ENCODE data around the gene RAD51AP2.
"Not testable (repeated sequence)": the region's sequence is repeated elsewhere in the genome, so short reads cannot be mapped to it uniquely, and the experiment has no call there.

The RAD51AP2 gene

DNA sequence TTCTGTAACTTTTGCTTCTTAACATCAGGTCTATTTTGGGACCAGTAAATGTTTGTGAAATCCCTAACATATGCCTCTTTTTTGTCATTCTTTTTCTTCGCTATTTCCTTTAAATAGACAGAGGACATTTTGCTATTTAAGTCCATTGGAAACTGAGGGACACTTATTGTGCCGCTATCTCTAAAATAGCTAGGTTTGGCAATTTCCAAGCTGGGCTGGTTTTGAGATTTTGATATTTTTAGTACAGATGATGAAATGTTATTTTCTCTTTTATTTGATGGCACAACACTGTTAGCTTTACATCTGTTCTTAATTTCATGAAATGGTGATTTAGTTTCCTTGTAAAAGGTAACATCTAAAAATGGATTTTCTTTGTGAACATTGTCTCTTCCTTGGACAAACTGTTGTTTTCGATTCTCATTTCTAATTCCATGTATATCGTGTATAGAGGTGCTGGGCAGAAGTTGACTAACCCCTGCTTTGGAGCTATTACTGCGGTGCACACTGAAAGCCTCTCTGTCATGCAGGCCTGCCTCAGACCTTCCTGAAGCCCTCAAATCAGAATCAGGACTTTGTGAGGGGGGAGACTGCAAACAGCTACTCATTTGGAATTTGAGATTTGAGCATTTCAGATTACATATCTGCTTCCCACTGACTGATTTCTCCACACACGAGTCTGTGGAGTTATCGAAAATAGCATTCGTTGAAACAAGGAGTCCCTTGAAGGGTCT is 594 bp downstream of the RAD51AP2 start:
- DNase-seq (ENCODE audit: insufficient read length, low spot score) (no peak), FAIRE-seq (no peak)
- no peak for TF ChIP-seq CTCF (IDR thresholded peaks at IDR 0.05; ENCODE audit: insufficient read depth, missing control alignments)

GRCh38 chr2:17515652-17516051 is 2.6 kb downstream of the RAD51AP2 start:
- FAIRE-seq (no peak), DNase-seq (ENCODE audit: insufficient read length, low spot score) (no peak)
- TF ChIP-seq CTCF (IDR thresholded peaks at IDR 0.05; ENCODE audit: insufficient read depth, missing control alignments), result no peak

DNA sequence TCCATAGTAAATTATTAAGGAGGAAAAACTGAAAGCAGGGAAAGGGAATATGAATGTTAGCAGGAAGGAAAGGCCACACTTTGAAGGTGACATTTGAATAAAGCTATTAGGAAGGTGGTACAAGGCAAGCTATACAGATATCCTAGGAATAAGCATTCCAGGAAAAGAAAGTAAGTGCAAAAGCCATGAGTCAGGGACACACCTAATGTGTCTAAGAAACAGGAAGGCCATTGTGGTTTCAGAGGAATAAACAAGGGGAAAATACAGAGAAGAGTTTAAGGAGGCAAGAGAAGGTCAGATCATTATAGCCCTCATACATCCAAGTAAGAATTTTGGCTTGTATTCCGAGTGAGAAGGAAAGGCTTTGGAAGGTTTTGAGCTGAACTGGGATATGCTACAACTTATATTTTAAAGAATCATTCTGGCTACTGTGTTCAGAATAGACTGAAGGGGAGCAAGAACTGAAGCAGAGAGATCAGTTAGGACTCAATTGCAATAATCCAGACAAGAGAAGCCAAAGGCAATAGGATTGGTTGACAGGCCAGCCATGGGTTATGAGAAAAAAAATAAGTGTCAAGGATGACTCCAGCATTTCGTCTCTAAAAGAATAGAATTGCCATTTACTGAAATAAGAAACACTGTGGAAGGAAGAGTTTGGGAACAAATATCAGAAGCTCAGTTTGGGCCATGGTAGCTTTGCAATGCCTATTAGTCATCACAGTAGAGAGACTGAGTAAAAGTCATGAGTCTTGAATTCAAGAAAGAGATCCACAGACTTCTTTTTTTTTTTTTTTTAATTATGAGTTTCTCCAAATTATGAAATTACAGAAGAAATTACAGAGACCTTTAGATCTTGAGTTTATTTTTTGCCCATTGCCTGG is 11.3 kb downstream of the RAD51AP2 start:
- no peak for TF ChIP-seq CTCF (IDR thresholded peaks at IDR 0.05; ENCODE audit: insufficient read depth, missing control alignments)
- DNase-seq (ENCODE audit: insufficient read length, low spot score) (no peak), FAIRE-seq (no peak)

DNA sequence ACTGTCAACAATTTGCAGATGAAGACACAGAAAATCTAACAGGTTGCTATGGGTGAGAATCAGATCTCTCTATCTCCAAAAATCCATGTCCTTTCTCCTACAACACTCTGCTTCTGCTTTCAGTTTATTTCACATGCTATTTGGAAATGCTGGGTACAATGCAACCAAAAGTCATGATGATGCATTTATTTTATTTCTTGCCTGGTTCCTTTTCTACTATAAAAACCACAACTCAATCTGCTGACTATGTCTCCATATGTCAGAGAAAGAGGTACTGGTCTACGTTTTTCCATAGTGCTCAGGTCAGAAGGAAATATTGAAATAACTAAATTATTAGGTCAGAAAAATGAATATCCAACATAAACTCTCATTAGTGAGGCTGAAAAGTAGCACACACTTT is 20.5 kb downstream of the RAD51AP2 start:
- FAIRE-seq (peak; percentile 16), DNase-seq (ENCODE audit: insufficient read length, low spot score) (no peak)
- no peak for TF ChIP-seq CTCF (IDR thresholded peaks at IDR 0.05; ENCODE audit: insufficient read depth, missing control alignments)

DNA sequence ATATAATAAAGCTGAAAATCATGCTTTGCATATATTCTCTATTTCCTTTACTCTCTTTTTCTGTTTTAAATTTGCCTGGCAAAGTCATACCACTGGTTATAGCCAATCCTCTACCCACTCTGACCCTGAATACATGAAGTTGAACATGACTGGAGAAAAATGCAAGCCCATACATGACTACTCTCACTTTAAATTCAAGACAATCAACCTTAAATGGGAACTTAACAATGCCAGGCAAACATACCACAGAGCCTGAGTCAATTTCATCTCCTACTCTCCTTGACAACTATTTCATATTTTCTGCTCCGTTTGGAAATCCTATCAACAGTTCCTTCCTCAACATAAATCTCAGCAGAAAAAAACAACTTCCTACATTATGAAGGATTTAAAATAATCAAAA is 22.6 kb downstream of the RAD51AP2 start:
- no peak for TF ChIP-seq CTCF (IDR thresholded peaks at IDR 0.05; ENCODE audit: insufficient read depth, missing control alignments)
- FAIRE-seq (no peak), DNase-seq (ENCODE audit: insufficient read length, low spot score) (no peak)

- not testable (repeated sequence) for FAIRE-seq; DNase-seq (ENCODE audit: insufficient read length, low spot score)
Observed at GRCh38 chr2:17490165-17490564, 28.1 kb downstream of the RAD51AP2 start.

DNA sequence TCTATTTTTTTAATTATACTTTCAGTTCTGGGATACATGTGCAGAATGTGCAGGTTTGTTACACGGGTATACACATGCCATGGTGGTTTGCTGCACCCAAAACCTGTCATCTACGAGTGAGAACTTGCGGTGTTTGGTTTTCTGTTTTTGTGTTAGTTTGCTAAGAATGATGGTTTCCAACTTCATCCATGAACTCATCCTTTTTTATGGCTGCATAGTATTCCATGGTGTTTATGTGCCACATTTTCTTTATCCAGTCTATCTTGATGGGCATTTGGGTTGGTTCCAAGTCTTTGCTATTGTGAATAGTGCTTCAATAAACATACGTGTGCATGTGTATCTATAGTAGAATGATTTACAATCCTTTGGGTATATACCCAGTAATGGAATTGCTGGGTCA is 29.6 kb downstream of the RAD51AP2 start:
- not testable (repeated sequence) for DNase-seq (ENCODE audit: insufficient read length, low spot score); FAIRE-seq

- FAIRE-seq (no peak), DNase-seq (ENCODE audit: insufficient read length, low spot score) (no peak)
- no peak for TF ChIP-seq CTCF (IDR thresholded peaks at IDR 0.05; ENCODE audit: insufficient read depth, missing control alignments)
Observed at GRCh38 chr2:17483496-17483895, 34.7 kb downstream of the RAD51AP2 start.
